Measurements from ENCODE around the gene DPM2.

DPM2 gene

GRCh38 chr9:127983847-127984289, 46.2 kb upstream of the DPM2 start:
- TF ChIP-seq EZH2phosphoT487 (IDR thresholded peaks at IDR 0.05; ENCODE audit: borderline replicate concordance, low read length) (no peak), CTCF (IDR thresholded peaks at IDR 0.05; ENCODE audit: low read depth, low read length, poor library complexity, severe bottlenecking) (no peak)
- H4K20me1 ChIP-seq (ENCODE audit: control insufficient read depth, insufficient read depth, low read depth, low read length) = no peaks in the 10 kb centered on the region
- peaks cover 44% of the 10 kb centered on the region for H3K79me2 ChIP-seq (ENCODE audit: control insufficient read depth, low read length)
- peaks cover 71% of the 10 kb centered on the region for H3K4me1 ChIP-seq (ENCODE audit: control insufficient read depth, low read length)
- peak overlapping the region; percentile 65 for H3K4me3 ChIP-seq (ENCODE audit: low read length)
- peaks cover 30% of the 10 kb centered on the region for H3F3A ChIP-seq (ENCODE audit: control insufficient read depth, insufficient read depth)
- H3K27me3 ChIP-seq (ENCODE audit: control insufficient read depth, low read length) = no peaks in the 10 kb centered on the region
- peak overlapping the region; percentile 97 for H3K27ac ChIP-seq (ENCODE audit: low read depth, low read length)
- H3K9me2 ChIP-seq (replicated peaks; ENCODE audit: control insufficient read depth, low read length) = no peaks in the 10 kb centered on the region
- no peaks in the 10 kb centered on the region for H3K9me3 ChIP-seq (ENCODE audit: control insufficient read depth, insufficient read depth, low read length)
- H3K4me2 ChIP-seq (ENCODE audit: low read length) = peak overlapping the region; percentile 89
- H3K36me3 ChIP-seq (ENCODE audit: control insufficient read depth, low read length) = peaks cover 20% of the 10 kb centered on the region

GRCh38 chr9:127982912-127983311, 45.3 kb upstream of the DPM2 start:
- peaks cover 30% of the 10 kb centered on the region for H3K36me3 ChIP-seq (ENCODE audit: control insufficient read depth, low read length)
- no peaks in the 10 kb centered on the region for H3K9me2 ChIP-seq (replicated peaks; ENCODE audit: control insufficient read depth, low read length)
- TF ChIP-seq CTCF (IDR thresholded peaks at IDR 0.05; ENCODE audit: low read depth, low read length, poor library complexity, severe bottlenecking) (no peak), EZH2phosphoT487 (IDR thresholded peaks at IDR 0.05; ENCODE audit: borderline replicate concordance, low read length) (no peak)
- peaks cover 65% of the 10 kb centered on the region for H3K4me1 ChIP-seq (ENCODE audit: control insufficient read depth, low read length)
- H3K9me3 ChIP-seq (ENCODE audit: control insufficient read depth, insufficient read depth, low read length) = no peaks in the 10 kb centered on the region
- peaks cover 53% of the 10 kb centered on the region for H3K79me2 ChIP-seq (ENCODE audit: control insufficient read depth, low read length)
- H3K27me3 ChIP-seq (ENCODE audit: control insufficient read depth, low read length) = no peaks in the 10 kb centered on the region
- peak overlapping the region; percentile 65 for H3K4me3 ChIP-seq (ENCODE audit: low read length)
- peak overlapping the region; percentile 89 for H3K4me2 ChIP-seq (ENCODE audit: low read length)
- peaks cover 23% of the 10 kb centered on the region for H3F3A ChIP-seq (ENCODE audit: control insufficient read depth, insufficient read depth)
- H3K27ac ChIP-seq (ENCODE audit: low read depth, low read length) = peak overlapping the region; percentile 97
- peaks cover 3% of the 10 kb centered on the region for H4K20me1 ChIP-seq (ENCODE audit: control insufficient read depth, insufficient read depth, low read depth, low read length)

- peaks cover 43% of the 10 kb centered on the region for H3K36me3 ChIP-seq (ENCODE audit: control insufficient read depth, low read length)
- TF ChIP-seq EZH2phosphoT487 (IDR thresholded peaks at IDR 0.05; ENCODE audit: borderline replicate concordance, low read length) = no peak
- TF ChIP-seq CTCF (IDR thresholded peaks at IDR 0.05; ENCODE audit: low read depth, low read length, poor library complexity, severe bottlenecking) = no peak
- peak overlapping the region; percentile 97 for H3K27ac ChIP-seq (ENCODE audit: low read depth, low read length)
- no peaks in the 10 kb centered on the region for H3K27me3 ChIP-seq (ENCODE audit: control insufficient read depth, low read length)
- peaks cover 13% of the 10 kb centered on the region for H4K20me1 ChIP-seq (ENCODE audit: control insufficient read depth, insufficient read depth, low read depth, low read length)
- peak overlapping the region; percentile 77 for H3K4me3 ChIP-seq (ENCODE audit: low read length)
- H3F3A ChIP-seq (ENCODE audit: control insufficient read depth, insufficient read depth) = peaks cover 17% of the 10 kb centered on the region
- no peaks in the 10 kb centered on the region for H3K9me3 ChIP-seq (ENCODE audit: control insufficient read depth, insufficient read depth, low read length)
- H3K4me1 ChIP-seq (ENCODE audit: control insufficient read depth, low read length) = peaks cover 65% of the 10 kb centered on the region
- no peaks in the 10 kb centered on the region for H3K9me2 ChIP-seq (replicated peaks; ENCODE audit: control insufficient read depth, low read length)
- peak overlapping the region; percentile 89 for H3K4me2 ChIP-seq (ENCODE audit: low read length)
- peaks cover 66% of the 10 kb centered on the region for H3K79me2 ChIP-seq (ENCODE audit: control insufficient read depth, low read length)
These were observed 44.0 kb upstream of the DPM2 start for GRCh38 chr9:127981559-127982121.

Data from DOHH2 (cell line).